Posterior cingulate gyrus (tissue), 11 donors: ENCODE measurements around the gene IGSF21.

Experiments
- DNase-seq, 10 donors: peaks; one replicate each; pipeline versions ENCODE4 v3.0.0 to v3.0.0-alpha.2; 2020 to 2021; ENCODE audit warnings: mixed read lengths in 3 of 10
- intact Hi-C: fragments of 100-400 bp; cut with DNase I; formaldehyde crosslinking; loops from one replicate; pipeline ENCODE4 v1.15.1; 2023

The IGSF21 gene

GRCh38 chr1:18339161-18339560, 231.6 kb downstream of the IGSF21 start:
- intact Hi-C loops, result no loop called here
- DNase-seq, result peak in 1 of 10 donors; percentile 67

DNA sequence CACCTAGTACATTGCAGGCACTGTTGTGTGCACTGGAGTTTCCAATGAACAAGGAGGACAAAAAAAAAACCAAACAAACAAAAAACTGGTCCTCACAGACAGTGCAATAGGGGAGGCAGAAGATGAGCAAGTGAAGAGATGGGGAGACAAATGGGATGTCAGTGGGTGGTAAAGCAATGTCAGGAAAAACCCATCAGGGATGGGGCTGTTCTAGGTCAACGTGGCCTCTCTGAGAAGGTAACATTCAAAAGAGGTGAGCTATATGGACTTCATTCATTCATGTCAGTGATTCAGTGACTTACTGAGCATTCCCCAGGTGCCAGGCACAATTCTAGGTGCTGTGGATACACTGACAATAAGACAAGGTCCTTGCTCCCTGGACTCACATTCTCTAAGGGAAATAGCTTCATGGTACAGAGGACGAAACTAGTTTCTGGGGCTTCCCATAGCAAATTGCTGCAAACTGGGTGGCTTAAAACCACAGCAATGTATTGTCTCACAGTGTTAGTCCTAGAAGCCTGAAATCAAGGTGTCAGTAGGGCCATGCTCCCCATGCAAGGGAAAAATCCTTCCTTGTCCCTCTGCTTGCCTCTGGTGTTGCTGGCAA, 232.7 kb downstream of the IGSF21 start:
- no peak for DNase-seq
- intact Hi-C loops, result no loop called here

- intact Hi-C loops, result no loop called here
- DNase-seq, result no peak
Measured at GRCh38 chr1:18340787-18341186, 233.2 kb downstream of the IGSF21 start.

GRCh38 chr1:18341291-18342069, 233.9 kb downstream of the IGSF21 start:
- intact Hi-C loops, result no loop called here
- DNase-seq, result no peak

- intact Hi-C loops, result no loop called here
Measured at GRCh38 chr1:18342744-18343143, 235.1 kb downstream of the IGSF21 start.

GRCh38 chr1:18343581-18343980, 236.0 kb downstream of the IGSF21 start:
- intact Hi-C loops, result no loop called here
- DNase-seq, result peak in 1 of 10 donors; percentile 64

More at GRCh38 chr1:18342744-18343143, 235.1 kb downstream of the IGSF21 start:
- no peak for DNase-seq

DNA sequence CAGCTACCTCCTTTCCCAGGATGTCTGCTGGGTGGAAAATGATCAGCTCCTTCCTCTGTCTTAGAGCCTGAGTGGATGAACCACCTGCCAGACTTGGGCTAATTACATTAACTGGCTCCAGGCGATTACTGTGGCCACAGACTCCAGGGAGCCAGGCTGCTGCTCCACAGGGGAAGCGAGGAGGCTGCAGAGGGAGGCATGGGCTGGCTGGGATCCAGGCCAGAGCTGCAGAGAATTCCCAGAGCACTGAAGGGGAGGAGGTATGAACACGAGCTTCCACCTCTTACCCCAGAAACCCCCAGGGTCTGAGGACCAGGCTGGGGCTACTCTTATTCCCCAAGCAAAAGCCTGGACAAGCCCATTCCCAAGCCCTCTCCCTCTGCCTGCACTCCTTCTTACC, 237.2 kb downstream of the IGSF21 start:
- intact Hi-C loops, result no loop called here
- peak in 2 of 10 donors; percentile 61 to 81 for DNase-seq

GRCh38 chr1:18347559-18347958, 240.0 kb downstream of the IGSF21 start:
- intact Hi-C loops, result no loop called here
- DNase-seq, result no peak

- intact Hi-C loops, result no loop called here
- DNase-seq, result no peak
Measured at GRCh38 chr1:18348354-18348753, 240.8 kb downstream of the IGSF21 start.

DNA sequence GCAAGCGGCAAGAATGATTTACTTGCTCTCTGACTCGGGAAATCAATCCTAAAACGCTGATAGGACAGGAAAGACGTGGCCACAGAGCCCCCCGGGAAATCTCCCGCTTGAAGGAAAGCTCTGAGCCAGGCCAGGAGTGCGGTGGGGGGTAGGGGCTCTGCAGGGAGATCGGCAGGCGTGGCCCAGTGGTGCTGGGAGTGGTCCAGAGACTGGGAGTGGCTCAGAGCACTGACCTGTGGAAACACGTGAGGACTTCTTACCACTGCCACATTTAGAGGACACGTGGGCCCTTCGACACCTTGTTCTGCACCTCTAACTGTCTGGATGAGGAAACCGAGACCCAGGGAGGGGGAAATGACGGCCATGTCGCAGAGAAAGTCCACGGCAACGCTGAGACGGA, 243.1 kb downstream of the IGSF21 start:
- DNase-seq, result no peak
- intact Hi-C loops, result no loop called here

GRCh38 chr1:18351735-18352134, 244.1 kb downstream of the IGSF21 start:
- peak in 2 of 10 donors; percentile 24 to 87 for DNase-seq
- intact Hi-C loops, result no loop called here

DNA sequence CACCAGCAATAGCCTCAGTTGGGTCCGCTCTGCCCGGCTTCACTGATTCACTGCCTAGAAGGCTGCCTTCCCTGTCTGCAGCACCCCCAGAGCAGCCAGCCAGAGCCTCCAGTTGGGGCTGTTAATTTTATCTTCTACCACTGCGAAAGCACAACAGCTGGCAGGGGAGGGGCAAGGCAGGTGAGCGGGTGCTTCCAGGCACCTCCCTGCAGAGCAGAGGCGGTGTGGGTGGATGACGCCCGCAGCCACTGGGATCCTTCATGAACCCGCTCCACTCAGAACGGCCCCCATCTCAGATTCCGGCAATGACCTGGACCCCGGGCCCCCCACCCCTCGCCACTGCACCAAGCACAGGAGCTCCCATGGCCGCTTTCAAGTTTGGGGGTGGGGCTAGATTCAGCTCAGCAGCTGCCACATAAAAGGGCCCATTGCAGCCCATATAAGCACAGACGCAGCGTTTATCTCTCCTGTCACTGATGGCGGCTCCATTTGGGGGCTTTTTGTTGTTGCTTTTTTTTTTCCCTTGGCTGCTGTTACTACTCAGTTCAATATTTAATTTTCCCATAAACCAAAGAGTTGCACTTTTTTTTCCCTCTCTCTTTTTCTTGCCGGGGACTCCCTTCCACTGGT, 245.2 kb downstream of the IGSF21 start:
- intact Hi-C loops, result no loop called here
- no peak for DNase-seq

GRCh38 chr1:18353528-18353927, 245.9 kb downstream of the IGSF21 start:
- intact Hi-C loops, result no loop called here
- DNase-seq, result no peak

GRCh38 chr1:18353992-18354391, 246.4 kb downstream of the IGSF21 start:
- intact Hi-C loops, result no loop called here

GRCh38 chr1:18354612-18355011, 247.0 kb downstream of the IGSF21 start:
- intact Hi-C loops, result no loop called here

More at GRCh38 chr1:18353992-18354391, 246.4 kb downstream of the IGSF21 start:
- no peak for DNase-seq

DNA sequence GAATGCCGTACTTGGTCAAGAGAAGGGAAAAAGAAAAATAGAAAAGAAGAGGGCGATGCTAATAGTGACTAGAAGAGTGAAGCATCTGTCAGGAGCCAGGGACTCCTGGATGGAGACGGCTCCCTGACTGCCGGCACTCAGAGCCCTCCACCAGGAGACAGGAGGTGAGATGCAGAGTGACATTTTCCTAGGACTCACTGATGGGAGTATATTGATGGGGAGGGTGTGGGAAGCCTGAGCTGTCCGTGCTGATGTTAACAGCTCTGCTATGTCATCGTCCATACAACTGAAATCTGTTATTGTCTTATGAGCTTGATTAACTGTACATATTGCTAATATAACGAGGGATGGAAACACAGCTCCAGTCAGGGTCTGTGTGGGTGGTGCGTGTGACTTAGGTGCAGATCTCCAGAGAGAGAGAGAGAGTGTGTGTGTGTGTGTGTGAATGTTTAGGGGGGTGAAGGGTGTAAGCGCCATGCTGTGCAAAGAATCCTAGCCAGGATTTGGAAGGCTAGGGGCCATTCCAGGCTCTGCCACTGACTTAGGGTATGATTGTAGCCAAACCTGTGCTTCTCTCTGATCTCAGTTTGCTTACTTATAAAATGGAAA, 250.1 kb downstream of the IGSF21 start:
- DNase-seq, result no peak
- intact Hi-C loops, result no loop called here

More at GRCh38 chr1:18354612-18355011, 247.0 kb downstream of the IGSF21 start:
- no peak for DNase-seq

- DNase-seq, result no peak
- intact Hi-C loops, result no loop called here
Measured at GRCh38 chr1:18358600-18358999, 251.0 kb downstream of the IGSF21 start.

DNA sequence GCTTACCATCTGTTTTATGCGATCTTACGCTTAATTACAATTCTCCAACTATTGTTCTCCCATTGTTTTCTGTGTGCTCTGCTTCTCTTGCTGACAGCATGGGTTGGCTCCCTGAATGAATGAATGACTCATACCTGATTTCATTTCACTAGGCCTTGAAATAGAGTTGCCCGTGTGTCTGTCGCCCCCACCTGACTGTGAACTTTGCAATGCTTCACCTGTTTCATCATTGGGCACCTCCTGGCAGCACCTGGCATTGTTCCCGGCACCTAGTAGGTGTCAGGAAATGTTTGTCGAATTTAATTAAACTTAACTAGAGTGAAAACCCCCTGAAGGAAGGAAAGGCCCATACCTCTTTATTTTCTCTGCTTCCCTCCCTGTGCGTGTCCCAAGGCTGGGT, 252.7 kb downstream of the IGSF21 start:
- intact Hi-C loops, result no loop called here
- peak in 1 of 10 donors; percentile 57 for DNase-seq

DNA sequence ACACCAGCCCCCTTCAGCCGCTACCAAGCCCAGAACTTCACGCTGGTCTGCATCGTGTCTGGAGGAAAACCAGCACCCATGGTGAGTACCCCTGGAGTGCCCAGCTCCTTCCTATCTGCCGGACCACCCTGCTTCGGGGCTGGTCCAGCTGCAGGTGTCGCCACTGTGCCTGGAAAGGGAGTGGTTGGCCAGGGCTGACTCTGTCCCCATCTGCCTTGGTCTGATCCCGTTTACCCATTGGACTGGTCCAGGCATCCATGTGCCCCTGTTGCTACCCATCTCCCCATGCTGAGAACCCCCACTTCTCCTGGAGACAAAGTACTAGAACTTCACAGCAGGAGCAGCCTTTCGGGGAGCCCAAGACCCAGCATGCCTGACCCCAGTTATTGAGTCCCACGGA, 254.6 kb downstream of the IGSF21 start:
- intact Hi-C loops, result no loop called here
- DNase-seq, result peak in 1 of 10 donors; percentile 52

DNA sequence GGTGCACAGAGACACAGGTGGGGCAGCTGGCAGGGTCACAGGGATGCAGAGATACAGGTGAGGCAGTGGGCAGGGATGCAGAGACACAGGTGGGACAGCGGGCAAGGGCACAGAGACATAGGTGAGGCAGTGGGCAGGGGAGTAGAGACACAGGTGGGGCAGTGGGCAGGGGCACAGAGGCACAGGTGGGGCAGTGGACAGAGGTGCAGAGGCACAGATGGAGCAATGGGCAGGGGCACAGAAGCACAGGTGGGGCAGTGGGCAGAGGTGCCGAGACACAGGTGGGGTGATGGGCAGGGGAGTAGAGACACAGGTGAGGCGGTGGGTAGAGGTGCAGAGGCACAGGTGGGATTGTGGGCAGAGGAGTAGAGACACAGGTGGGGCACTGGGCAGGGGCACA, 255.8 kb downstream of the IGSF21 start:
- peak in 1 of 10 donors; percentile 57 for DNase-seq
- intact Hi-C loops, result no loop called here

DNA sequence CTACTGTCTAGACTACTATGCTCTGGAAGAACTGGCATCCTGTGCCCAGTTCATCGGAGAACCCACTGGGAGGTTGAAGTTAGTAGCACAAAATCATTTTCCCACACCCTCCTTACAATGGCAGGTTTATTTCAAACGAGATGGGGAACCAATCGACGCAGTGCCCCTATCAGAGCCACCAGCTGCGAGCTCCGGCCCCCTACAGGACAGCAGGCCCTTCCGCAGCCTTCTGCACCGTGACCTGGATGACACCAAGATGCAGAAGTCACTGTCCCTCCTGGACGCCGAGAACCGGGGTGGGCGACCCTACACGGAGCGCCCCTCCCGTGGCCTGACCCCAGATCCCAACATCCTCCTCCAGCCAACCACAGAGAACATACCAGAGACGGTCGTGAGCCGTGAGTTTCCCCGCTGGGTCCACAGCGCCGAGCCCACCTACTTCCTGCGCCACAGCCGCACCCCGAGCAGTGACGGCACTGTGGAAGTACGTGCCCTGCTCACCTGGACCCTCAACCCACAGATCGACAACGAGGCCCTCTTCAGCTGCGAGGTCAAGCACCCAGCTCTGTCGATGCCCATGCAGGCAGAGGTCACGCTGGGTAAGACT, 257.6 kb downstream of the IGSF21 start:
- intact Hi-C loops, result no loop called here
- peak in 1 of 10 donors; percentile 73 for DNase-seq
